Panc1 (cell line): ENCODE results near the gene MLLT3.

ENCODE experiments used
- TF ChIP-seq, protein P1 (sequence below): fragments of 450-650 bp; IDR thresholded peaks from 2 replicates; pipeline ENCODE4 v1.5.1; 2017; ENCODE audit warnings: mild to moderate bottlenecking
- TF ChIP-seq, protein P2 (sequence below), 2 experiments: IDR thresholded peaks; 2 replicates each; pipeline ENCODE4 v1.6.1; 2011 to 2012; ENCODE audit warnings: low read depth in 2 of 2, control low read depth in 1 of 2, low read length in 1 of 2, mild to moderate bottlenecking in 1 of 2, moderate library complexity in 1 of 2; ENCODE audit not compliant: insufficient read depth in 1 of 2

- TF ChIP-seq, protein P1, sequence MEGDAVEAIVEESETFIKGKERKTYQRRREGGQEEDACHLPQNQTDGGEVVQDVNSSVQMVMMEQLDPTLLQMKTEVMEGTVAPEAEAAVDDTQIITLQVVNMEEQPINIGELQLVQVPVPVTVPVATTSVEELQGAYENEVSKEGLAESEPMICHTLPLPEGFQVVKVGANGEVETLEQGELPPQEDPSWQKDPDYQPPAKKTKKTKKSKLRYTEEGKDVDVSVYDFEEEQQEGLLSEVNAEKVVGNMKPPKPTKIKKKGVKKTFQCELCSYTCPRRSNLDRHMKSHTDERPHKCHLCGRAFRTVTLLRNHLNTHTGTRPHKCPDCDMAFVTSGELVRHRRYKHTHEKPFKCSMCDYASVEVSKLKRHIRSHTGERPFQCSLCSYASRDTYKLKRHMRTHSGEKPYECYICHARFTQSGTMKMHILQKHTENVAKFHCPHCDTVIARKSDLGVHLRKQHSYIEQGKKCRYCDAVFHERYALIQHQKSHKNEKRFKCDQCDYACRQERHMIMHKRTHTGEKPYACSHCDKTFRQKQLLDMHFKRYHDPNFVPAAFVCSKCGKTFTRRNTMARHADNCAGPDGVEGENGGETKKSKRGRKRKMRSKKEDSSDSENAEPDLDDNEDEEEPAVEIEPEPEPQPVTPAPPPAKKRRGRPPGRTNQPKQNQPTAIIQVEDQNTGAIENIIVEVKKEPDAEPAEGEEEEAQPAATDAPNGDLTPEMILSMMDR = no peak
- TF ChIP-seq, protein P2, sequence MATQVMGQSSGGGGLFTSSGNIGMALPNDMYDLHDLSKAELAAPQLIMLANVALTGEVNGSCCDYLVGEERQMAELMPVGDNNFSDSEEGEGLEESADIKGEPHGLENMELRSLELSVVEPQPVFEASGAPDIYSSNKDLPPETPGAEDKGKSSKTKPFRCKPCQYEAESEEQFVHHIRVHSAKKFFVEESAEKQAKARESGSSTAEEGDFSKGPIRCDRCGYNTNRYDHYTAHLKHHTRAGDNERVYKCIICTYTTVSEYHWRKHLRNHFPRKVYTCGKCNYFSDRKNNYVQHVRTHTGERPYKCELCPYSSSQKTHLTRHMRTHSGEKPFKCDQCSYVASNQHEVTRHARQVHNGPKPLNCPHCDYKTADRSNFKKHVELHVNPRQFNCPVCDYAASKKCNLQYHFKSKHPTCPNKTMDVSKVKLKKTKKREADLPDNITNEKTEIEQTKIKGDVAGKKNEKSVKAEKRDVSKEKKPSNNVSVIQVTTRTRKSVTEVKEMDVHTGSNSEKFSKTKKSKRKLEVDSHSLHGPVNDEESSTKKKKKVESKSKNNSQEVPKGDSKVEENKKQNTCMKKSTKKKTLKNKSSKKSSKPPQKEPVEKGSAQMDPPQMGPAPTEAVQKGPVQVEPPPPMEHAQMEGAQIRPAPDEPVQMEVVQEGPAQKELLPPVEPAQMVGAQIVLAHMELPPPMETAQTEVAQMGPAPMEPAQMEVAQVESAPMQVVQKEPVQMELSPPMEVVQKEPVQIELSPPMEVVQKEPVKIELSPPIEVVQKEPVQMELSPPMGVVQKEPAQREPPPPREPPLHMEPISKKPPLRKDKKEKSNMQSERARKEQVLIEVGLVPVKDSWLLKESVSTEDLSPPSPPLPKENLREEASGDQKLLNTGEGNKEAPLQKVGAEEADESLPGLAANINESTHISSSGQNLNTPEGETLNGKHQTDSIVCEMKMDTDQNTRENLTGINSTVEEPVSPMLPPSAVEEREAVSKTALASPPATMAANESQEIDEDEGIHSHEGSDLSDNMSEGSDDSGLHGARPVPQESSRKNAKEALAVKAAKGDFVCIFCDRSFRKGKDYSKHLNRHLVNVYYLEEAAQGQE (IDR thresholded peaks at IDR 0.05; ENCODE audit: insufficient read depth in 1 of 2, low read depth in 2 of 2, low read length in 1 of 2) = no peak
Measured at GRCh38 chr9:20532584-20532983, 89.7 kb downstream of the MLLT3 start.
